Spleen (tissue), 11 donors: ENCODE results near the gene SSNA1. TPM values are rescaled to one million over a fixed set of nuclear protein-coding genes. Genes with fewer than 3 reads are reported as not detected.

Source experiments
- DNase-seq: peaks from one replicate; pipeline ENCODE4 v3.0.0-alpha.2; 2020
- H3K27ac ChIP-seq, 8 donors: fragments of 200-600 bp; sonication (generic) in 7 of 8; 1 replicate in 4 of 8; 2 replicates in 4 of 8; pipeline versions ENCODE4 v1.5.0 to v1.8.0; 2016 to 2021; ENCODE audit warnings: inconsistent platforms in 4 of 8, mild to moderate bottlenecking in 4 of 8, moderate library complexity in 1 of 8
- H3K27me3 ChIP-seq, 7 donors: fragments of 200-600 bp; sonication (generic) in 6 of 7; replicated peaks in 1 of 7; 1 replicate in 4 of 7; 2 replicates in 3 of 7; pipeline versions ENCODE4 v1.5.0 to v1.8.0; 2016 to 2021; ENCODE audit warnings: inconsistent platforms in 3 of 7, mild to moderate bottlenecking in 1 of 7
- H3K36me3 ChIP-seq, 6 donors: fragments of 200-600 bp; sonication (generic) in 5 of 6; 1 replicate in 4 of 6; 2 replicates in 2 of 6; pipeline versions ENCODE4 v1.5.0 to v1.8.0; 2016 to 2021; ENCODE audit warnings: inconsistent platforms in 2 of 6
- H3K4me1 ChIP-seq, 6 donors: fragments of 200-600 bp; sonication (generic) in 5 of 6; 1 replicate in 3 of 6; 2 replicates in 3 of 6; pipeline versions ENCODE4 v1.5.0 to v1.8.0; 2016 to 2021; ENCODE audit warnings: inconsistent platforms in 3 of 6
- H3K4me3 ChIP-seq, 8 donors: fragments of 200-600 bp; sonication (generic) in 7 of 8; 1 replicate in 4 of 8; 2 replicates in 4 of 8; pipeline versions ENCODE4 v1.5.0 to v1.8.0; 2016 to 2021; ENCODE audit warnings: inconsistent platforms in 4 of 8, mild to moderate bottlenecking in 4 of 8, moderate library complexity in 2 of 8
- H3K9me3 ChIP-seq, 8 donors: fragments of 200-600 bp; sonication (generic) in 7 of 8; 1 replicate in 4 of 8; 2 replicates in 4 of 8; pipeline versions ENCODE4 v1.5.0 to v1.8.0; 2016 to 2021; ENCODE audit warnings: inconsistent platforms in 4 of 8
- CTCF ChIP-seq, 11 experiments: fragments of 200-600 bp in 7 of 11; fragments of 450-650 bp in 4 of 11; sonication (generic) in 4 of 11; IDR thresholded peaks in 8 of 11; conservative IDR thresholded peaks in 3 of 11; 1 replicate in 7 of 11; 2 replicates in 4 of 11; pipeline versions ENCODE4 v1.4.0 to v1.8.0; 2016 to 2021; ENCODE audit warnings: antibody characterized with exemption in 11 of 11, inconsistent platforms in 4 of 11, mild to moderate bottlenecking in 1 of 11
- POLR2A ChIP-seq, 3 donors: fragments of 450-650 bp; IDR thresholded peaks; one replicate each; pipeline ENCODE4 v1.5.1; 2017; ENCODE audit warnings: antibody characterized with exemption in 3 of 3, mild to moderate bottlenecking in 1 of 3
- POLR2AphosphoS5 ChIP-seq, 3 donors: sonication (generic); formaldehyde crosslinking; IDR thresholded peaks; one replicate each; pipeline ENCODE4 v1.5.1; 2017; ENCODE audit warnings: antibody characterized with exemption in 3 of 3
- WGBS, 5 donors: extraction: QIAGEN DNeasy Blood & Tissue Kit in 3 of 5; methylation state at CpG; one replicate each; pipeline versions ENCODE4 v1.1.5 to v1.1.7; 2013 to 2018; 5-methylcytosine and 5-hydroxymethylcytosine counted together
- intact Hi-C: fragments of 100-400 bp; cut with DNase I; formaldehyde crosslinking; loops from one replicate; pipeline ENCODE4 v1.15.0; 2023; ENCODE audit warnings: low total_unique reads
- polyA plus RNA-seq, 3 donors: library from polyadenylated mRNA; stranded (reverse); fragments of 200-250 nt; gene quantifications; one replicate each; pipeline ENCODE4 v1.2.1, GENCODE V29; 2013
- total RNA-seq, 7 donors: library from RNA; depleted of rRNA in 3 of 7; stranded (reverse); fragments of >200 nt in 3 of 7; fragmentation: NEBNext Ultra II Directional in 4 of 7; extraction: Animal tissue kit (Norgen Biotek cat#: 25700) in 4 of 7; gene quantifications; one replicate each; pipeline versions ENCODE4 v1.1.0 to v1.2.1, GENCODE V29; 2016 to 2021
- donor health status: healthy with polysubstance abuse.
- donor health status: DM: no; HTN: no; CAD: no; lungs with moderate emphysema.
- donor health status: DM: no; HTN: no; CAD: no.
- donor health status: Bipolar disorder and iron deficiency.
- donor health status: healthy.
- donor health status: DM: no; HTN: no; CAD: no.
- donor health status: DM: yes; HTN: yes; CAD: no.

Gene SSNA1
- total and polyA plus RNA-seq, 10 donors: 38.2 to 109 (median 48.0) TPM

- H3K27me3 ChIP-seq: peaks cover 0 to 51% (median 16%) of the 10 kb centered on the region in 7 donors
- no peaks in the 10 kb centered on the region for H3K4me1 ChIP-seq
- no peaks in the 10 kb centered on the region for H3K36me3 ChIP-seq
- intact Hi-C loops: no loop called here
- TF ChIP-seq POLR2AphosphoS5 (IDR thresholded peaks at IDR 0.05) (no peak), POLR2A (IDR thresholded peaks at IDR 0.05) (no peak), CTCF (IDR thresholded peaks at IDR 0.05 in 8 of 11, conservative IDR thresholded peaks at IDR 0.05 in 3 of 11) (no peak)
- 47 to 67% (median 63%) methylated on average over 20 of the region's 20 CpGs for WGBS, 5 donors
- H3K4me3 ChIP-seq: no peak overlapping the region
- no peak for DNase-seq
- H3K9me3 ChIP-seq: peaks cover 0 to 10% (median 0%) of the 10 kb centered on the region in 8 donors
- H3K27ac ChIP-seq: no peak overlapping the region
Observed at GRCh38 chr9:137149942-137150616, 38.4 kb upstream of the SSNA1 start.

GRCh38 chr9:137150617-137151457 lies 37.6 kb upstream of the SSNA1 start:
- H3K27me3 ChIP-seq: peaks cover 0 to 54% (median 16%) of the 10 kb centered on the region in 7 donors
- peaks cover 0 to 10% (median 0%) of the 10 kb centered on the region in 8 donors for H3K9me3 ChIP-seq
- WGBS, 5 donors: 19 to 36% (median 27%) methylated on average over 33 to 34 of the region's 34 CpGs
- intact Hi-C loops: no loop called here
- H3K4me1 ChIP-seq: no peaks in the 10 kb centered on the region
- TF ChIP-seq CTCF (IDR thresholded peaks at IDR 0.05 in 8 of 11, conservative IDR thresholded peaks at IDR 0.05 in 3 of 11): no peak
- TF ChIP-seq POLR2A (IDR thresholded peaks at IDR 0.05): no peak
- no peak for TF ChIP-seq POLR2AphosphoS5 (IDR thresholded peaks at IDR 0.05)
- H3K36me3 ChIP-seq: no peaks in the 10 kb centered on the region
- DNase-seq: no peak
- H3K4me3 ChIP-seq: no peak overlapping the region
- H3K27ac ChIP-seq: no peak overlapping the region

- no peak overlapping the region for H3K27ac ChIP-seq
- peak in 1 of 11 experiments; percentile 7 for TF ChIP-seq CTCF (IDR thresholded peaks at IDR 0.05 in 8 of 11, conservative IDR thresholded peaks at IDR 0.05 in 3 of 11)
- TF ChIP-seq POLR2AphosphoS5 (IDR thresholded peaks at IDR 0.05): no peak
- no peak overlapping the region for H3K4me3 ChIP-seq
- intact Hi-C loops: no loop called here
- no peak for DNase-seq
- H3K4me1 ChIP-seq: peaks cover 0 to 18% (median 8%) of the 10 kb centered on the region in 6 donors
- no peaks in the 10 kb centered on the region for H3K36me3 ChIP-seq
- 89 to 95% (median 94%) methylated on average over 7 of the region's 7 CpGs for WGBS, 5 donors
- peaks cover 0 to 10% (median 0%) of the 10 kb centered on the region in 8 donors for H3K9me3 ChIP-seq
- H3K27me3 ChIP-seq: peaks cover 0 to 54% (median 29%) of the 10 kb centered on the region in 7 donors
Observed at GRCh38 chr9:137152844-137153405, 35.6 kb upstream of the SSNA1 start.
